ENCODE data around the gene AUTS2.

DNA sequence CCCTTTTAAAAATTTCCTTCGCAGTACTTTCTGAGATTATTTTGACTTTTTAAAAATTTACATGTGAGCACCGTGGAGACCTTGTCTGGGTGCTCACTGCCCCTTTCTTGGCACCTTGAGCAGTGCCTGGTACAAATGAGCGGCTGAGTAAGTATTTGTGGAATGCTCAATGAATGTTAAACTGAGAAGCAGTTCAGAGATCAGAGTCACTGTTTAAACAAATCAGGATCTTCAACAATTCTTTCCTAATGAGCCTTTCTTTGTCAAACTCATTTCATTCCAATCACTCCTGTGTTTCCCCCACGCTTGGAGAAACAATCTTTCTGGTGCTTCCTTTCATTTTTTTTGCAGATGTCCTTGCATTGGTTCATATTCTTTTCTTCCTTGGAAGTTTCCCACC is 922.3 kb downstream of the AUTS2 start:
- TF ChIP-seq, protein P1, sequence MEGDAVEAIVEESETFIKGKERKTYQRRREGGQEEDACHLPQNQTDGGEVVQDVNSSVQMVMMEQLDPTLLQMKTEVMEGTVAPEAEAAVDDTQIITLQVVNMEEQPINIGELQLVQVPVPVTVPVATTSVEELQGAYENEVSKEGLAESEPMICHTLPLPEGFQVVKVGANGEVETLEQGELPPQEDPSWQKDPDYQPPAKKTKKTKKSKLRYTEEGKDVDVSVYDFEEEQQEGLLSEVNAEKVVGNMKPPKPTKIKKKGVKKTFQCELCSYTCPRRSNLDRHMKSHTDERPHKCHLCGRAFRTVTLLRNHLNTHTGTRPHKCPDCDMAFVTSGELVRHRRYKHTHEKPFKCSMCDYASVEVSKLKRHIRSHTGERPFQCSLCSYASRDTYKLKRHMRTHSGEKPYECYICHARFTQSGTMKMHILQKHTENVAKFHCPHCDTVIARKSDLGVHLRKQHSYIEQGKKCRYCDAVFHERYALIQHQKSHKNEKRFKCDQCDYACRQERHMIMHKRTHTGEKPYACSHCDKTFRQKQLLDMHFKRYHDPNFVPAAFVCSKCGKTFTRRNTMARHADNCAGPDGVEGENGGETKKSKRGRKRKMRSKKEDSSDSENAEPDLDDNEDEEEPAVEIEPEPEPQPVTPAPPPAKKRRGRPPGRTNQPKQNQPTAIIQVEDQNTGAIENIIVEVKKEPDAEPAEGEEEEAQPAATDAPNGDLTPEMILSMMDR (IDR thresholded peaks at IDR 0.05; ENCODE audit: insufficient read depth, low read length, poor library complexity, severe bottlenecking), result no peak
- no peak for TF ChIP-seq EZH2phosphoT487 (conservative IDR thresholded peaks at IDR 0.05; ENCODE audit: low read length)

Data from SU-DHL-6 (cell line).